ENCODE data around the gene PPARD.

Gene PPARD

DNA sequence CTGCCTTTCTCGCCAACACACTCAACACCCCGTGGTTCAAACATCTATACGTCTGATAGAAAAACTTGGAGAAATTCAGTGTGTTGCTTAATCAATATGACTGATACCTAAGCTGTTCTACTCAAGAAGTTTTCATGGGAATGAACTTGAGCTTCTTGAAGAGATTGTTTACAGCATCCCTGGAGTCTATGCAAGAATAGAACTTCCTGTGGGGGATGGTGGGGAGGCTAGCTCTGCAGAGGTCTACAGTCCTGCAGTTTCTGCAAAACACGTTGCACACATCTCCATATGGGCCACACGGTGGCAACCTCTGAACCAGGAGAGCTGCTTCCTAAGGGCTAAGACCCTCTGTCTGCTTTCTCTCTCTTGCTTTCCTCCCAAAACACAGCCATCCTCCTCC is 77.1 kb downstream of the PPARD start:
- H3K9me3 ChIP-seq (replicated peaks in 1 of 11) = no peaks in the 10 kb centered on the region
- no peaks in the 10 kb centered on the region for H3K27me3 ChIP-seq
- peaks cover 43 to 76% (median 56%) of the 10 kb centered on the region in 10 experiments for H3K4me1 ChIP-seq
- H3K9ac ChIP-seq = peak overlapping the region; percentile 21 to 74 (median 61); a peak in 19 of 22 replicates
- H3K27ac ChIP-seq = peak overlapping the region; percentile 33 to 86 (median 71); a peak in 21 of 22 replicates
- peaks cover 0 to 15% (median 7%) of the 10 kb centered on the region in 11 experiments; a peak in 11 of 22 replicates for H4K20me1 ChIP-seq
- 0 out of 20 replicates have a peak overlapping the region, but pooled peaks of 1 of the 10 experiments have one; percentile 9 for H3K4me3 ChIP-seq
- H3K4me2 ChIP-seq = peak overlapping the region; percentile 79 to 97 (median 93)
- TF ChIP-seq Cebpa-rat (IDR thresholded peaks at IDR 0.05) = 0 out of 22 replicates have a peak, but pooled peaks of 1 of the 11 experiments have one; percentile 7
- H3K36me3 ChIP-seq = peaks cover 24 to 76% (median 60%) of the 10 kb centered on the region in 11 experiments

DNA sequence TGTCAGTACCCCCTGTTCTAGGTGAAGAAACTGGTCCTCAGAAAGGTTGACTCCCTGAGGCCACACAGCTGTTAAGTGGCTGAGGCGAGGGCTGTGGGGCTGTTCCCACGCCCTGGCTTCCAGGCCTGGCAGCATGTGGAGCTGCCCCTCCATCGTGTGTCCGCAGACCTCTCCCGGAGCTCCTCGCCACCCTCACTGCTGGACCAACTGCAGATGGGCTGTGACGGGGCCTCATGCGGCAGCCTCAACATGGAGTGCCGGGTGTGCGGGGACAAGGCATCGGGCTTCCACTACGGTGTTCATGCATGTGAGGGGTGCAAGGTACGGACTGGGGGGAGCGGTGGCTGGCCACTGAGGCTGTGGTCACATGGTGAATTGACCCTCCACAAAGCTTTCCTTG is 77.6 kb downstream of the PPARD start:
- no peak for TF ChIP-seq Cebpa-rat (IDR thresholded peaks at IDR 0.05)
- H3K4me2 ChIP-seq = peak overlapping the region; percentile 79 to 97 (median 93)
- peaks cover 0 to 10% (median 2%) of the 10 kb centered on the region in 11 experiments; a peak in 9 of 22 replicates for H4K20me1 ChIP-seq
- peaks cover 27 to 76% (median 62%) of the 10 kb centered on the region in 11 experiments for H3K36me3 ChIP-seq
- no peaks in the 10 kb centered on the region for H3K9me3 ChIP-seq (replicated peaks in 1 of 11)
- H3K4me1 ChIP-seq = peaks cover 42 to 76% (median 56%) of the 10 kb centered on the region in 10 experiments
- no peaks in the 10 kb centered on the region for H3K27me3 ChIP-seq
- no peak overlapping the region for H3K4me3 ChIP-seq
- H3K9ac ChIP-seq = peak overlapping the region; percentile 18 to 67 (median 45); a peak in 19 of 22 replicates
- H3K27ac ChIP-seq = peak overlapping the region in 10 of 11 experiments; percentile 24 to 80 (median 57); a peak in 17 of 22 replicates

DNA sequence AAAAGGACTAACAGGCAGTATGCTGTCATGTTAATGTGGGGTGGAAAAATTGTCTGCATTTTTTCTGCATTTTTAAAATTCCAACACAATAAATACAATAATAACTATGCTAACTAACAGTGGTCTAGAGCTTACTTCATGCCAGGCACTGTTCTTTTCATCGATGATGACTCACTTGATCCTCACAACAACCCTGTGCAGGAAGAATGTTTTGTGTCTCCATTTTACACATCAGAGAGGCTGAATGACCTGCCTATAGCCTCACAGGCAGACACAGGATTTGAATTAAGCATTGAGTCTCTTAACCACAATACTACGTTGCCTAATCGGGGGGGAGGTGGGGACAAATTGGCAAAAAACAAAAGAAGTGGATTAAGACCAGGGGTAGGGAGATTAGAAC is 82.9 kb downstream of the PPARD start:
- Histone ChIP-seq H3K27me3 (no peaks in the 10 kb centered on the region), H3K9me3 (replicated peaks in 1 of 11) (peaks cover 32 to 40% (median 33%) of the 10 kb centered on the region in 11 experiments)
- TF ChIP-seq Cebpa-rat (IDR thresholded peaks at IDR 0.05) = no peak

DNA sequence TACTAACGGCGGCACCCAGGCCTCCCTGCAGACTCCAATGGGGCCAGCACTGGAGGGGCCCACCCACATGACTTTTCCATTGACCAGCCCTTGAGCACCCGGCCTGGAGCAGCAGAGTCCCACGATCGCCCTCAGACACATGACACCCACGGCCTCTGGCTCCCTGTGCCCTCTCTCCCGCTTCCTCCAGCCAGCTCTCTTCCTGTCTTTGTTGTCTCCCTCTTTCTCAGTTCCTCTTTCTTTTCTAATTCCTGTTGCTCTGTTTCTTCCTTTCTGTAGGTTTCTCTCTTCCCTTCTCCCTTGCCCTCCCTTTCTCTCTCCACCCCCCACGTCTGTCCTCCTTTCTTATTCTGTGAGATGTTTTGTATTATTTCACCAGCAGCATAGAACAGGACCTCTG is 83.7 kb downstream of the PPARD start:
- Histone ChIP-seq H3K36me3 (peaks cover 36 to 91% (median 73%) of the 10 kb centered on the region in 11 experiments), H3K27me3 (no peaks in the 10 kb centered on the region), H3K4me1 (peaks cover 30 to 45% (median 41%) of the 10 kb centered on the region in 10 experiments), H3K4me2 (peak overlapping the region; percentile 84 to 98 (median 91)), H3K27ac (peak overlapping the region; percentile 58 to 88 (median 80); a peak in 21 of 22 replicates), H3K4me3 (peak overlapping the region in 9 of 10 experiments; percentile 6 to 54 (median 38); a peak in 12 of 20 replicates), H4K20me1 (peaks cover 0 to 4% (median 0%) of the 10 kb centered on the region in 11 experiments; a peak in 1 of 22 replicates), H3K9ac (peak overlapping the region in 9 of 11 experiments; percentile 49 to 71 (median 65); a peak in 17 of 22 replicates), H3K9me3 (replicated peaks in 1 of 11) (peaks cover 34 to 43% (median 36%) of the 10 kb centered on the region in 11 experiments)
- no peak for TF ChIP-seq Cebpa-rat (IDR thresholded peaks at IDR 0.05)

More for the DNA sequence above, 82.9 kb downstream of the PPARD start:
- Histone ChIP-seq H3K9ac (peak overlapping the region; percentile 10 to 71 (median 59); a peak in 19 of 22 replicates), H4K20me1 (peaks cover 0 to 4% (median 0%) of the 10 kb centered on the region in 11 experiments; a peak in 2 of 22 replicates), H3K4me3 (peak overlapping the region in 8 of 10 experiments; percentile 6 to 54 (median 40); a peak in 13 of 20 replicates), H3K4me1 (peaks cover 31 to 49% (median 42%) of the 10 kb centered on the region in 10 experiments), H3K4me2 (peak overlapping the region; percentile 84 to 98 (median 91)), H3K36me3 (peaks cover 36 to 97% (median 78%) of the 10 kb centered on the region in 11 experiments), H3K27ac (peak overlapping the region; percentile 58 to 88 (median 80))

DNA sequence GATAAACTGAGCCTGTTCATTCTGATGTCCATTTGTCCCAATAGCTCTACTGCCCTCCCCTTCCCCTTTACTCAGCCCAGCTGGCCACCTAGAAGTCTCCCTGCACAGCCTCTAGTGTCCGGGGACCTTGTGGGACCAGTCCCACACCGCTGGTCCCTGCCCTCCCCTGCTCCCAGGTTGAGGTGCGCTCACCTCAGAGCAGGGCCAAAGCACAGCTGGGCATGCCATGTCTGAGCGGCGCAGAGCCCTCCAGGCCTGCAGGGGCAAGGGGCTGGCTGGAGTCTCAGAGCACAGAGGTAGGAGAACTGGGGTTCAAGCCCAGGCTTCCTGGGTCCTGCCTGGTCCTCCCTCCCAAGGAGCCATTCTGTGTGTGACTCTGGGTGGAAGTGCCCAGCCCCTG is 85.1 kb downstream of the PPARD start:
- no peak for TF ChIP-seq Cebpa-rat (IDR thresholded peaks at IDR 0.05)
- peaks cover 29 to 77% (median 60%) of the 10 kb centered on the region in 11 experiments for H3K36me3 ChIP-seq
- H3K9me3 ChIP-seq (replicated peaks in 1 of 11) = peaks cover 34 to 43% (median 36%) of the 10 kb centered on the region in 11 experiments
- peak overlapping the region in 2 of 10 experiments; percentile 16 to 41; a peak in 2 of 20 replicates for H3K4me3 ChIP-seq
- H4K20me1 ChIP-seq = 0 out of 22 replicates have a peak, but pooled peaks cover 0 to under 1% (median 0%) of the 10 kb centered on the region in 11 experiments
- no peak overlapping the region for H3K9ac ChIP-seq
- H3K27ac ChIP-seq = peak overlapping the region in 8 of 11 experiments; percentile 27 to 88 (median 82); a peak in 13 of 22 replicates
- H3K4me2 ChIP-seq = peak overlapping the region in 7 of 11 experiments; percentile 84 to 98 (median 92); a peak in 9 of 22 replicates
- H3K27me3 ChIP-seq = no peaks in the 10 kb centered on the region
- H3K4me1 ChIP-seq = peaks cover 30 to 45% (median 40%) of the 10 kb centered on the region in 10 experiments

DNA sequence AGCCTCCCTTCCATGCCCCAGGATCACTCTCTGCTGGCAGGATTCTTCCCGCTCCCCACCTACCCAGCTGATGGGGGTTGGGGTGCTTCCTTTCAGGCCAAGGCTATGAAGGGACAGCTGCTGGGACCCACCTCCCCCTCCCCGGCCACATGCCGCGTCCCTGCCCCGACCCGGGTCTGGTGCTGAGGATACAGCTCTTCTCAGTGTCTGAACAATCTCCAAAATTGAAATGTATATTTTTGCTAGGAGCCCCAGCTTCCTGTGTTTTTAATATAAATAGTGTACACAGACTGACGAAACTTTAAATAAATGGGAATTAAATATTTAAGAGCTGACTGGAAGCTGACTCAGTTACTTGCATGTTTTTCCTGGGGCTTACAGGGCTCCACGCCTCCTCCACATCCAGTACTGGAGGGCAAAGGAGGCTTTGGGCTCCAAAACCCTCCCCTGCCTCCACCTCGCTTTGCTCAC is 85.5 kb downstream of the PPARD start:
- Histone ChIP-seq H3K27me3 (no peaks in the 10 kb centered on the region), H3K36me3 (peaks cover 27 to 73% (median 56%) of the 10 kb centered on the region in 11 experiments), H3K9me3 (replicated peaks in 1 of 11) (peaks cover 34 to 43% (median 36%) of the 10 kb centered on the region in 11 experiments), H3K4me3 (peak overlapping the region in 5 of 10 experiments; percentile 21 to 41 (median 28); a peak in 4 of 20 replicates), H3K9ac (no peak overlapping the region), H3K4me1 (peaks cover 30 to 45% (median 40%) of the 10 kb centered on the region in 10 experiments), H3K4me2 (peak overlapping the region in 1 of 11 experiments; percentile 97; a peak in 4 of 22 replicates), H4K20me1 (no peaks in the 10 kb centered on the region), H3K27ac (peak overlapping the region in 4 of 11 experiments; percentile 80 to 88 (median 85); a peak in 6 of 22 replicates)
- no peak for TF ChIP-seq Cebpa-rat (IDR thresholded peaks at IDR 0.05)

DNA sequence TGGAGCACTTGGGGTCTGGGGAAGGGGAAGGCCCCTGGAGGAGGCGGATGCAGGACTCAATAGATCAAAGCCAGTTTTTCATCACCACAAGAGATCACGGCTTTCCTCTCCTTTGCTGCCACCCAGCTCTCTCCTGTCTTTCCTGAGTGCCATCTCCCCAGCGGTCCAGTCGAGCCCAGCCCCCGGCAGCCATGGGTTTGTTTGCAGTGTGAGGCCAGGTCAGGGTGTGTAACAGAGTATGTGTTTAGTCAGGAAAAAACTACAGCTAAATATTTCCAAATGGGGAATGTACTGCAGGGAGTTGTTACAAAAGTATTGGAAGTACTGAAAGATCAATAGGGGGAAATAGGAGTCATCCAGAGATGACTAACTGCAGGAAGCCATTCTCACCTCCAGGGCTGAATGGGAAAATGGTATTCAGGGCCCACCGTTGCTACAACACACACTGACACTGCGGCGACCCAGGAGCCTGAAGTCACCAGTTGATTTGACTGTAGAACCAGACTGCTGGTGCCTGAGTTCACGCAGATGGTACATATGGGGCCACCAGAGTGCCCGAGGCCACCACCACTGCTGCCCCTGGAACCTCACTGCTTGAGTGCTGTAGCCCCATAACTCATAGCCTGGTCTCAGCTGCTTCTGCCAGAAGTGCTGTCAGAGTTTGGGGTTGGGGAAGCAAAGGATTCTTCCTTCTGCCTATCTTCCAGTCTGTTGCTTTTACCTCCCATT is 86.2 kb downstream of the PPARD start:
- Histone ChIP-seq H3K4me1 (peaks cover 30 to 42% (median 39%) of the 10 kb centered on the region in 10 experiments), H3K27me3 (no peaks in the 10 kb centered on the region), H3K4me3 (peak overlapping the region in 7 of 10 experiments; percentile 12 to 33 (median 23); a peak in 7 of 20 replicates), H3K4me2 (no peak overlapping the region), H3K27ac (no peak overlapping the region), H3K36me3 (peaks cover 25 to 66% (median 50%) of the 10 kb centered on the region in 11 experiments), H4K20me1 (no peaks in the 10 kb centered on the region), H3K9me3 (replicated peaks in 1 of 11) (peaks cover 34 to 43% (median 36%) of the 10 kb centered on the region in 11 experiments), H3K9ac (no peak overlapping the region)
- no peak for TF ChIP-seq Cebpa-rat (IDR thresholded peaks at IDR 0.05)

DNA sequence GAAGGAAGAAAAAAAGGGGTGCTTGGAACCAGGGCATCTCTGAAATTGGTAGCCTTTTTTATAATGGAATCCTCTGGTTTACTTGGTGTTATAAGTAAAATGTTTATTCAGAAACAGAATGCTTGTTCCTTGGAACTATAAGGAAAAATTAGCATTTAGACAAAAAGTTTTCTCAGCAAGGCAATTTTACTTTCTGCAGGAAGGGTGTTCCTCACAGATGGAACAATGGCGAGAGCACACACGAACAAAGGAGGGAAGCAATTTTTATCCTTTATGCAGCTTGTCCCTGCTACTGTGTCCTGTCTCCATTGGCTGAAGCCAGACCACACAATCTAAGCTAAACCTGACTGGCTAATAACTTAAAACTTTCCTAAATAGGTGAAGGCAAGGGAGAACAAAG is 87.1 kb downstream of the PPARD start:
- TF ChIP-seq Cebpa-rat (IDR thresholded peaks at IDR 0.05) = no peak
- Histone ChIP-seq H3K9me3 (replicated peaks in 1 of 11) (peaks cover 34 to 43% (median 36%) of the 10 kb centered on the region in 11 experiments), H3K27ac (no peak overlapping the region), H3K4me3 (peak overlapping the region in 5 of 10 experiments; percentile 12 to 28 (median 21); a peak in 5 of 20 replicates), H3K4me1 (peaks cover 28 to 33% (median 31%) of the 10 kb centered on the region in 10 experiments), H3K27me3 (no peaks in the 10 kb centered on the region), H3K9ac (no peak overlapping the region), H3K36me3 (peaks cover 16 to 57% (median 41%) of the 10 kb centered on the region in 11 experiments), H4K20me1 (no peaks in the 10 kb centered on the region), H3K4me2 (no peak overlapping the region)

Data from BLaER1 treated with 17β-estradiol and CSF1 and Interleukin-3, amounts not matched to agents 10 nM and 100 nM (cell line).